GM10248 (cell line): Measurements from ENCODE around the gene SSR1.
"Not testable (repeated sequence)": the region's sequence is repeated elsewhere in the genome, so short reads cannot be mapped to it uniquely, and the experiment has no call there.

ENCODE experiments used
- CTCF ChIA-PET: fragments of 300-600 bp; sonication (Branson Sonifier 250); formaldehyde crosslinking; extraction: SDS; loops from one replicate; lab custom pipeline; 2021; ENCODE audit warnings: antibody characterized with exemption; lab: Yijun Ruan, JAX
- POLR2A ChIA-PET: fragments of 350-650 bp; sonication (Branson Sonifier 250); formaldehyde crosslinking; extraction: SDS; loops from one replicate; lab custom pipeline; 2020; ENCODE audit warnings: antibody characterized with exemption; lab: Yijun Ruan, JAX
- DNase-seq: peaks from one replicate; pipeline ENCODE4 v3.0.0; 2012; ENCODE audit errors: extremely low spot score
- TF ChIP-seq, protein P1 (sequence below): IDR thresholded peaks from 2 replicates; pipeline ENCODE4 v1.5.1; 2012; ENCODE audit warnings: mild to moderate bottlenecking, low read depth; ENCODE audit errors: extremely low read depth, missing control alignments, control extremely low read depth

Gene SSR1

DNA sequence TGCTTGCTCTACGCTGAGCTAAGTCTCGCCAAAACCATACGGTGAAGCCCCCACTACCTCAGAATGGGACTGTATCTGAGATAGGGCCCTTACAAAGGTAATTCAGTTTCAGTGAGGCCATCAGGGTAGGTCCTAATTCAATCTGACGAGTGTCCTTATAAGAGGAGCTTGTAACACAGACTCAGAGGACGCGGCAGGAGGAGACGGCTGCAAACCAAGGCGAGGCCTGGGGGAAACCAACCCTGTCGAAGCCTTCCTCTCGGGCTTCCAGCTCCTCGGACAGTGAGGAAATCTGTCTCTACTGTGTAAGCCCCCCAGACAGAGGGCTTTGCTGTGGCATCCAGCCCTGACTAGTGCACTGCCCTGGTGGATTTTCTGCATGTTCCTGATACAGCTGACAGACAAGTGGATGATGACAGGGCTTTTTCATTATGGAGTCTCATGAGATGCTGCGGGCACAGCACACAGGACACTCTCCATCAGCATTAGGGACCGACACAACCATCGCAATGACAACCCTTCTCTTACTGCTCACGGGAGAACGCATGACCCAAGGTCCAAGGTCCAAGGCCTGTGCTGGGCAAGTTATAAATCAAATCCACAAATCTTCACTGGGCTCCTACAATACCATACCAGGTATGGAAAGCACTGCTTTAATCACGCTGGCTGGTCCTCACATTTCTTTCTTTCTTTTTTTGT lies 48.2 kb downstream of the SSR1 start:
- POLR2A ChIA-PET: no interaction called here

DNA sequence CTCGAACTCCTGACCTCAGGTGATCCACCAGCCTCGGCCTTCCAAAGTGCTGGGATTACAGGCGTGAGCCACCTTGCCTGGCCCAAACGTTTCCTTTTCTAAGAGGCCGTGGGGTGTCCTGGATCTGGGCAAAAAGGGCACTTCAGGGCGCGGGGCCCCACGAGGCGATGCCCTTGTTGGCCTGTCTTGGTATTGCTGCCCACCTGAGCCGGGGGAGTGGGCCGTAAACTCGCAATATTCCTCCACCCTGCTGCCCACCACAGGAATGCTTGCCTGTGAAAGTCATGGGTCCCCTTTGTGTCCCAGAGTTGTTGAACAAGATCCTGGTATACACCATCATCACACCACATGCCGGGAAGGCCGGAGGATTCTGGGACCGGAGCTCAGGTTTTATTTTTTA lies 49.0 kb downstream of the SSR1 start:
- CTCF ChIA-PET: interaction anchor here (1.0 to 3.2 kb wide), 6 partner anchors 11 to 540 kb away, joined by 3 to 32 read pairs (median 4); no protein-coding TSS in a partner anchor
- POLR2A ChIA-PET: no interaction called here
- TF ChIP-seq, protein P1, sequence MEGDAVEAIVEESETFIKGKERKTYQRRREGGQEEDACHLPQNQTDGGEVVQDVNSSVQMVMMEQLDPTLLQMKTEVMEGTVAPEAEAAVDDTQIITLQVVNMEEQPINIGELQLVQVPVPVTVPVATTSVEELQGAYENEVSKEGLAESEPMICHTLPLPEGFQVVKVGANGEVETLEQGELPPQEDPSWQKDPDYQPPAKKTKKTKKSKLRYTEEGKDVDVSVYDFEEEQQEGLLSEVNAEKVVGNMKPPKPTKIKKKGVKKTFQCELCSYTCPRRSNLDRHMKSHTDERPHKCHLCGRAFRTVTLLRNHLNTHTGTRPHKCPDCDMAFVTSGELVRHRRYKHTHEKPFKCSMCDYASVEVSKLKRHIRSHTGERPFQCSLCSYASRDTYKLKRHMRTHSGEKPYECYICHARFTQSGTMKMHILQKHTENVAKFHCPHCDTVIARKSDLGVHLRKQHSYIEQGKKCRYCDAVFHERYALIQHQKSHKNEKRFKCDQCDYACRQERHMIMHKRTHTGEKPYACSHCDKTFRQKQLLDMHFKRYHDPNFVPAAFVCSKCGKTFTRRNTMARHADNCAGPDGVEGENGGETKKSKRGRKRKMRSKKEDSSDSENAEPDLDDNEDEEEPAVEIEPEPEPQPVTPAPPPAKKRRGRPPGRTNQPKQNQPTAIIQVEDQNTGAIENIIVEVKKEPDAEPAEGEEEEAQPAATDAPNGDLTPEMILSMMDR: no peak
- DNase-seq: no peak

More for the DNA sequence above, 48.2 kb downstream of the SSR1 start:
- CTCF ChIA-PET: interaction anchor here (1.0 to 3.2 kb wide), 7 partner anchors 10 to 541 kb away, joined by 3 to 32 read pairs (median 4); no protein-coding TSS in a partner anchor
- TF ChIP-seq, protein P1: no peak
- no peak for DNase-seq

DNA sequence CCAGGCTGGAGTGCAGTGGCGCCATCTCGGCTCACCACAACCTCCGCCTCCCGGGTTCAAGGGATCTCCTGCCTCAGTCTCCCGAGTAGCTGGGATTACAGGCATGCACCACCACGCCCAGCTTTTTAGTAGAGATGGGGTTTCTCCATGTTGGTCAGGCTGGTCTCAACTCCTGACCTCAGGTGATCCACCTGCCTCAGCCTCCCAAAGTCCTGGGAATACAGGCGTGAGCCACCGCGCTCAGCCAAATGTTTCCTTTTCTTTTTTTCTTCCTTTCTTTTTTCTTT lies 49.5 kb downstream of the SSR1 start:
- POLR2A ChIA-PET, DNase-seq: not testable (repeated sequence)
- CTCF ChIA-PET: interaction anchor here (2.7 kb wide), 1 partner anchor 12 kb away, joined by 26 read pairs; no protein-coding TSS in a partner anchor

DNA sequence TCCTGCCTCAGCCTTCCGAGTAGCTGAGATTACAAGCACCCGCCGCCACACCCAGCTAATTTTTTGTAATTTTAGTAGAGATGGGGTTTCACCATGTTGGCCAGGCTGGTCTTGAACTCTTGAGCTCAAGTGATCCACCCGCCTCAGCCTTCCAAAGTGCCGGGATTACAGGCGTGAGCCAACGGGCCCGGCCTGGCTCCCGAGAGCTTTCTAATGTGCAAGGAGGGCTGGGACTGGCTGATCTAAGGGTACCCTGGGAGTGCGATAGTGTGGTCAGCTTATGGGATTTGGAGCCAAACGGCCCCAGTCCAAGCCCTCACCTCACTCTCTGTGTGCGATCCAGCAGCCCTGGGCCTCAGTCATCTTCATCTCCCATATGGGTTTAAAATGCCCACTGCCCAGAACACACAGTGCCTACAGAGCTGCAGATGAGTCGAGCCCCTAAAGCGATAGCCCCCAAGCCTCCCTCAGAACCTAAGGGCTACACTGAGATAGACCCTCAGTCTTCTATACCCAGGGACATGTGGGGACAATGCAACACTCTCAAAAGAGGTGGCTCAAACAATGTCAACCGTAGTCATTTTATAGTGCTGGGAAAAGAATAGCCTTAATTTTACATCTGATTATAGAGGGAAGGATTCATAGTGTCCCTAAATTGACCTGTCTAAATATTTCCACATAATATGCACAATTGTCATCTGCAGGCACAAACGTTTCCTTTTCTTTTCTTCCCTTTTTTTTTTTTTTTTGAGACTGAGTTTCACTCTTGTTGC lies 50.1 kb downstream of the SSR1 start:
- no peak for DNase-seq
- ChIA-PET POLR2A (no interaction called here), CTCF (interaction anchor here (1.4 to 2.7 kb wide), 4 partner anchors 13 to 539 kb away, joined by 4 to 26 read pairs (median 4); no protein-coding TSS in a partner anchor)
- TF ChIP-seq, protein P1: no peak

DNA sequence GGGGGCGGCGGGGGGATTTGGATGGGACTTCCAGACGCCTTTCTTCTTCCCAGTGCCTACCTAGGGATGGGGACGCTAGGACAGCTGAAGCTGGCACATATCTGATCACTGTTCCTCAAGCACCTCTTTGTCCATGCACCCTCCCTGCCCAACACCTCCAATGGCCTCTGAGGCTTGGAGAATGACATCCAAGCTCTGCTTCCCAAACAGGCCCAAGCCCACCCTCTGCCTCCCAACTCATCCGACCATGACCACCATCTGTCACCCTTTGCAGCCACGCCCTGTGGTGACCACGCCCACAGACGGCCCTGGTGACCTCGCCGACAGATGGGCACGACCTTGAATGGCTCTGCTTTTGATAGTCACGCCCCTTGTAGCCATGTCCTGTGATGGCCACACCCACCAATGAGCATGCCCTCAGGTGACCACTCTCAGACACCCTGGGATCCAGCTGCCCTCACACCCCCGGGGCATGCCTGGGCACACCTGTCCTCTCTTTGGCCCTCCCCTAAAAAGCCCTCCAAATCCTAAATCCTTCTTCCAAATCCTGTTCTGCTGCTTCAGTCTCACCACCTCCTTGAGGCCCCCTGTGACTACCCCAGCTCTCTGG lies 51.0 kb downstream of the SSR1 start:
- POLR2A ChIA-PET: no interaction called here
- DNase-seq: no peak
- TF ChIP-seq, protein P1: no peak
- CTCF ChIA-PET: interaction anchor here (1.0 to 2.7 kb wide), 5 partner anchors 12 to 538 kb away, joined by 3 to 26 read pairs (median 4); no protein-coding TSS in a partner anchor

DNA sequence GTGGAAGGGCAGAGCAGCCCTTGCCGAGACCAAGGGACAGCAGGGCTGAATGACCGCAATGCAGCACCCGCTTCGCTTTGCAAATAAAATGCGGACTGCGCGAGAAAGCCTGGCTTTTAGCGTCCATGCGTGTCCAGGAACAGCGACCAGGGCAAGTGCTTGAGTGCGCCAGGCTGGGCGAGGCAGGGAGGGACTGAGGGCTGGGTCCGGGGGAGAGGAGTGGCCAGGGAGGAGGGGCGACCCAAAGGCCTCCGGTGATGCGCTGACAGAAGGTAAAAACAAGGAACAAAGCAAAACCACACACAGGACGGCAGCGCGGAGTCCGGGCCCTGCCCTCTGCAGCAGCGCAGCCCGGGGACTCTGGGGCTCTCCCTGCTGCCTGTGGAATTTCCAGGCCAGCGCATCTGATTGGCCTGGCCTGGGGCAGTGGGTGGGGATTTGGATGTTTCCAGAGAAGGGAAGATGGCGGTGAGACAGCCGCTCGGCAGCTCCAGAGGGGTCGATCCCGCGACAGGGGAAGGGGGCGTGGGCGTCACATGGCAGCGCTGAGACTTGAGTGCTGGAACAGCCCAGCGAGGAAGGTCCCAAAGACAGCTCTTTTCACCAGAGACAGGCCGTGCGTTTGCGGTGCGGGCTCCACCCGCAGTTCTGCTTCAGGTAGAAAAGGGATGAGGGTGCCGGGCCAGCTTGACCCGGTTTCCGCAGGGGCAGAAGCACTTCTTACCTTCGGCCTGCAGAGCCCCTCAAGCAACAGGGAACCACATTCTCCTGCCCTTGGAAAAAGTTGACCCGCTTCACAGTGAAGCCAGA lies 51.8 kb downstream of the SSR1 start:
- peak; percentile 84 for DNase-seq
- ChIA-PET CTCF (interaction anchor here (1.0 to 2.7 kb wide), 5 partner anchors 11 to 537 kb away, joined by 3 to 26 read pairs (median 4); no protein-coding TSS in a partner anchor), POLR2A (no interaction called here)
- TF ChIP-seq, protein P1: no peak
